ENCODE data around the gene SUOX.
A peak's percentile ranks its signal among the peaks of the same experiment; 100 is the strongest.
"Not testable (repeated sequence)": the region's sequence is repeated elsewhere in the genome, so short reads cannot be mapped to it uniquely, and the experiment has no call there.

SUOX gene

GRCh38 chr12:56017181-56017580 is 20.1 kb downstream of the SUOX start:
- DNase-seq (ENCODE audit: low read depth in 2 of 3, low spot score in 1 of 3): no peak

GRCh38 chr12:56018356-56018755 is 21.3 kb downstream of the SUOX start:
- no peak for DNase-seq (ENCODE audit: low read depth in 2 of 3, low spot score in 1 of 3)

DNA sequence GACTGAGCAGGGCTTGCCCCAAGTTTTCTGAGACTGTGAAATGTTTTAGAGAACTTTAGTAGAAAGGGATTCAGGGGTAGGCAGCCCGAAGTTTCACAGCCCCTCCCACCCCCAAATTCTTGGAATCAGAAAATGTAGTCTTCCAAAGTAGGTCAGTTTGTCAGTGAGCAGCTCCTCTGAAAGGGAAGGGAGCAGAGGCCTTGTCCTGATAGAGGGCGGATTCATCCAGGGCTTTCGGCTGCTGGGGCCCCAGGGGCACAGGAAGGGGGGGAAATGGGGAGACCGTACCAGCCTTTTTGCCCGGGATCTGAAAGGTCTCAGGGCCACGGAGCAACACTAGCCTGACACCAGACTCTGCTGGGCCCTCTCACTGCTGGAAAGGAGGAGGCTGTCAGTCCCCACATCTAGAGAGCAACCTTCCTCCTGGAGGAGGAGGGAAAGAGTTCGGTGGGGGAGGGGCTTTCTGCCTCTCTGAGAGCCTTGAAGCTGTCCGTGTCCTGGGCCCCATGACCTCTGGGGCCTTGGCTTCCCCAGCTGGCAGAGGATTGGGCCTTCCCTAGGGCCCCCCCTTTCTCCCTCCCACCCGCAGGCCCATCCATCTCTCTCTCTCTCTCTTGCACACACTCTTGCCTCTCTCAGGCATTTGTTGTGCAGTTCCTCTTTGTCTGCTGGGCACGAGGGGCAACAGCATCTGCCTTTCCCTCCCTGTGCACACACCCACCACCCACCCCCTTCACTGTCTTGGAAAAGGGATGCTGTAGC is 23.5 kb downstream of the SUOX start, which contains the start of gene IKZF4:
Gene IKZF4 (plus strand): TSS at position 621 of the 762 bp plus-strand sequence. CDS start 451 bp downstream, outside the sequence.
- DNase-seq (ENCODE audit: low read depth in 2 of 3, low spot score in 1 of 3): no peak

GRCh38 chr12:56021889-56022497 is 24.9 kb downstream of the SUOX start:
- no peak for DNase-seq (ENCODE audit: low read depth in 2 of 3, low spot score in 1 of 3)

DNA sequence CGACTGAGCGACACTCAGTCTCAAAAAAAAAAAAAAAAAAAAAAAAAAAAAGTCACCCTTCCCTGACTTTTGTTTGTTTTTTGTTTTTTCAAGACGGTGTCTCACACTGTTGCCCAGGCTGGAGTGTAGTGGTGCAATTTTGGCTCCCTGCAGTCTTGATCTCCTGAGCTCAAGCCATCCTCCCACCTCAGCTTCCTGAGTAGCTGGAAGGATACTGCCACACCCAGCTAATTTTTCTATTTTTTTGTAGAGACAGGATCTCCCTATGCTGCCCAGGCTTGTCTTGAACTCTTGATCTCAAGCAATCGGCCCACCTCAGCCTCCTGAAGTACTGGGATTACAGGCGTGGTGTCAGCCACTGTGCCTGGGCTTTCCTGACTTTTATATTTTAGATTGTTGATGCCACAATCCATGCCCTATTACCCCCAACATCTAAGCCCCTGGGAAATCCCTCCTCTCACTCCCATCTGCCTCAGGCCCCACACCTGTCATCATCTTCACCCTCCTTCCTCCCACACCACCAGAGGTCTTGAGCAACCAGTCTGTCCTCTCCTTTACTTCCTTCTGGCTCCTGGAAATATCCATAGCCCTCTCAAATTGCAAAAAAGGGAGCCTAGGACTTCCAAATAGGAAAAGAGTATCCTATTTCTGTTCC is 31.6 kb downstream of the SUOX start:
- no peak for DNase-seq (ENCODE audit: low read depth in 2 of 3, low spot score in 1 of 3)

DNA sequence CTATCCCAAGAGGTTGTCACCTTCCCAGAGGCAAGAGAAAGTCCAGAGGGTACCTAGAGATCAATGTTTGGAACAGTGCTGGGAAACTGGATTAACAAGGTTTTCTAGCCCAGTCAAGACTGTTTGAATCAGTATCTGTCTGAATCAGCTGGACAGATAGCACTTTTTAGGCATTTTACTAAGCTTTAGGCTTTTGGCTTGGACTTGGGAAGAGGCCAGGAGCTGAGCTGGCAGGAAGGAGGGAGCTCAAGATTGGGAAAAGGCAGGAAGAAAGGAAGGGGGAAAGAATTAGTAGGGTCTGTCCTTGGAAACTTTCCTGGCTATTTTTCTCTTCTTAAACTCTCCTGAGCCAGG is 32.1 kb downstream of the SUOX start:
- no peak for DNase-seq (ENCODE audit: low read depth in 2 of 3, low spot score in 1 of 3)

- peak in 1 of 3 donors; percentile 30 for DNase-seq (ENCODE audit: low read depth in 2 of 3, low spot score in 1 of 3)
These were observed 32.7 kb downstream of the SUOX start for GRCh38 chr12:56029666-56030293.

DNA sequence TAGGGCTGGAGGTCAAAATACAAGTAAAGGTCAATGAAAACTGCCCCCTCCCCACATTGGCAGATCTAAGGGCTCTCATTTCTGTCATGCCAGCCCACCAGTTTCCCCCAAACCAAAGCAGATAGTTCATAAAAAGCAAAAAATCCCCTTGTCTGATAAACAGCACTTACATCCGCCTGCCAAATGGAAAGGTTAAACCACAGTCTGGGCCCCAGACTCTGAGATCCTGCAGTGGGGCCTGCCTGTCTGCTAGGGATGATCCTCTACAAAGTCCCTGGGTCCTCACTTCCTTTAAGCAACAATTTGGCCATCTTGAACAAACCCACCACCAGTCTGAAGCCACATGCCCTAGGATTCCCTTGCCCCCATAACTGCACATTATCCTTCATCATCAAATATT is 34.9 kb downstream of the SUOX start:
- DNase-seq (ENCODE audit: low read depth in 2 of 3, low spot score in 1 of 3): no peak

- no peak for DNase-seq (ENCODE audit: low read depth in 2 of 3, low spot score in 1 of 3)
These were observed 37.7 kb downstream of the SUOX start for GRCh38 chr12:56034586-56035332.

DNA sequence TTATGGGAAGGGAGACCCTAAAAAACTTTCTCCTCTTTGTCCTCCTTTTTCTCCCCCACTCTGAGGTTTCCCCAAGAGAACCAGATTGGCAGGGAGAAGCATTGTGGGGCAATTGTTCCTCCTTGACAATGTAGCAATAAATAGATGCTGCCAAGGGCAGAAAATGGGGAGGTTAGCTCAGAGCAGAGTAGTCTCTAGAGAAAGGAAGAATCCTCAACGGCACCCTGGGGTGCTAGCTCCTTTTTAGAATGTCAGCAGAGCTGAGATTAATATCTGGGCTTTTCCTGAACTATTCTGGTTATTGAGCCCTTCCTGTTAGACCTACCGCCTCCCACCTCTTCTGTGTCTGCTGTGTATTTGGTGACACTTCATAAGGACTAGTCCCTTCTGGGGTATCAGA is 40.1 kb downstream of the SUOX start:
- no peak for DNase-seq (ENCODE audit: low read depth in 2 of 3, low spot score in 1 of 3)

GRCh38 chr12:56038022-56038655 is 41.1 kb downstream of the SUOX start:
- DNase-seq (ENCODE audit: low read depth in 2 of 3, low spot score in 1 of 3): no peak

GRCh38 chr12:56040151-56040550 is 43.1 kb downstream of the SUOX start:
- DNase-seq (ENCODE audit: low read depth in 2 of 3, low spot score in 1 of 3): no peak

DNA sequence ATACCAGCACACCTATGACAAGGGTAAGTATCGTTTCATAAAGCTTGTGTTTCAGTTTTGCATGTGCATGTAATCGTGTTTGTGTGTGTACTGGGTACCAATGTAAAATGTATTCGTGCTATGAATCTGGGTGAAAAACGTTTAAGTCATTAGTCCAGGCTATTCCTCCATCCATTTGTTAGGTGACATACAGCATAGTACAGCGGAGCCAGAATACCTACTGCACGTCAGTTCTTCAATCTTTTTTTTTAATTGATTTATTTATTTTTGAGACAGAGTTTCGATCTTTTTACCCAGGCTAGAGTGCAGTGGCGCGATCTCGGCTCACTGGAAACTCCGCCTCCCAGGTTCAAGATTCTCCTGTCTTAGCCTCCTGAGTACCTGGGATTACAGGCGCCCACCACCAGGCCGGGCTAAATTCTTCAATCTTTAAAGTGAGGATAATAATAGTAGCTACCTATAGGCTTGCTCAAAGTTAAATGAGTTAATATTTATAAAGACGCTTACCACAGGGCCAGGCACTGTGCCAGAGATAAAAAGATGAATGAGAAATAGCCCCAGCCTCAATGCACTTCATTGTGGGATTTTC is 44.0 kb downstream of the SUOX start:
- no peak for DNase-seq (ENCODE audit: low read depth in 2 of 3, low spot score in 1 of 3)

DNA sequence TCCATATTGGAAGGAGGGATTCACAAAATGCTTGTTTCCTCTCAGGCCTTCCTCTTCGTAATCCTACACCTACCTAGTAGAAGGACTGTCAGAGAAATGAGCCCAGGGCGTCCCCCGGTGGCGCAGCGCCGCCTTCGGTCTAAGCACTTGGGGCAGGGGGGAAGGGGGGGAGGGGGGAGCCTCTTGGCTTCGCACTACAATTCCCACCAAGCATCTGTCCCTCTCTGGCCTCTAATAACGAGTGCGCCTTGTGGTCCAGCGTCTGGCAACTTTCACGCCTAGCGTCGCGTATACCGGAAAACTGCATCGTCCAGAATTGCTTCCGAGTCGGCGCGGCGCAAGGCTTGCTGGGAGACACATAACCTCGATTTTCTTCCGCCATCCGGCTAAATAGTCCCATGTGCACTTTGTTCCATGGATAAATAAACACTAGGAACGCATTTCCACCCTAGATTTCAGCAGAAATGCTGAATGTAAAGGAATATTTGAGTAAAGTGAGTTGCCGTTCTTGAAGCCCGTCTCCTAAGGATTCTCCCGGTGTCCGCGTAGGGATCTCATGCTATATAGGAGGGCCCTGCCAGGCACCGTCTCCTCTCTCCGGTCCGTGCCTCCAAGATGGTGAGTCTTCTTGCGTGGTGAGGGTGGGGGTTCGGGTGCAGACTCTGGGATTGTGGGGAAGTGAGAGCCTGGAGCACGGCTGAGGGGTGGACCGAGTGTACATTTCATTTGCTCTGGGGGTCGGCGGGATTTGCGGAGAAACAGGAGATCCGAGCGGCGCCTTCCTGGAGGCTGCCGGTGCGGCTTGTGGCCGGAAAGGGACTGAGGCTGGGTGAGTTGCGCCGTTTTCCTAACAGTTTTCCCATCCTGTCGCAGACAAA is 44.7 kb downstream of the SUOX start, which contains the start of gene RPS26:
Gene RPS26 (plus strand): TSS at position 367 of the 878 bp plus-strand sequence. CDS start 249 bp downstream, at position 616.
- DNase-seq (ENCODE audit: low read depth in 2 of 3, low spot score in 1 of 3): peak; percentile 84 to 93 (median 85)

- DNase-seq (ENCODE audit: low read depth in 2 of 3, low spot score in 1 of 3): not testable (repeated sequence)
These were observed 45.3 kb downstream of the SUOX start for GRCh38 chr12:56042430-56042813.

GRCh38 chr12:56042843-56043242 is 45.8 kb downstream of the SUOX start:
- DNase-seq (ENCODE audit: low read depth in 2 of 3, low spot score in 1 of 3): no peak

- no peak for DNase-seq (ENCODE audit: low read depth in 2 of 3, low spot score in 1 of 3)
These were observed 49.1 kb downstream of the SUOX start for GRCh38 chr12:56046027-56046780.

- no peak for DNase-seq (ENCODE audit: low read depth in 2 of 3, low spot score in 1 of 3)
These were observed 56.4 kb downstream of the SUOX start for GRCh38 chr12:56053407-56053893.
